Gastrocnemius medialis (tissue), 4 donors: ENCODE data around the gene PPARGC1A. TPM values are rescaled to one million over a fixed set of nuclear protein-coding genes. Genes with fewer than 3 reads are reported as not detected.

Experiments used
- ATAC-seq, 2 donors: fragments of 150-250 bp; one replicate each; pipeline ENCODE4 v1.9.1; 2016
- DNase-seq, 2 donors: peaks; one replicate each; pipeline ENCODE4 v3.0.0-alpha.2; 2019
- H3K27ac ChIP-seq, 4 donors: fragments of 200-600 bp; sonication (generic); 1 replicate in 1 of 4; 2 replicates in 3 of 4; pipeline ENCODE4 v1.5.1; 2016 to 2018; ENCODE audit warnings: mild to moderate bottlenecking in 2 of 4, moderate library complexity in 1 of 4
- H3K27me3 ChIP-seq, 3 donors: fragments of 200-600 bp; sonication (generic) in 2 of 3; 1 replicate in 1 of 3; 2 replicates in 2 of 3; pipeline versions ENCODE4 v1.5.1 to v1.6.0; 2016 to 2019; ENCODE audit warnings: mild to moderate bottlenecking in 1 of 3, moderate library complexity in 1 of 3
- H3K36me3 ChIP-seq, 2 donors: fragments of 200-600 bp; sonication (generic) in 1 of 2; one replicate each; pipeline ENCODE4 v1.5.1; 2017 to 2018
- H3K4me1 ChIP-seq, 2 donors: fragments of 200-600 bp; sonication (generic) in 1 of 2; one replicate each; pipeline ENCODE4 v1.5.1; 2016 to 2017; ENCODE audit warnings: mild to moderate bottlenecking in 2 of 2
- H3K4me3 ChIP-seq, 4 donors: fragments of 200-600 bp; sonication (generic) in 3 of 4; 1 replicate in 1 of 4; 2 replicates in 3 of 4; pipeline ENCODE4 v1.5.1; 2016 to 2019; ENCODE audit warnings: mild to moderate bottlenecking in 2 of 4
- H3K9me3 ChIP-seq, 3 donors: fragments of 200-600 bp; sonication (generic) in 2 of 3; 1 replicate in 1 of 3; 2 replicates in 2 of 3; pipeline ENCODE4 v1.5.1; 2016 to 2019
- CTCF ChIP-seq, 5 experiments: fragments of 450-650 bp in 3 of 5; fragments of 200-600 bp in 2 of 5; sonication (generic) in 2 of 5; IDR thresholded peaks in 4 of 5; conservative IDR thresholded peaks in 1 of 5; 1 replicate in 4 of 5; 2 replicates in 1 of 5; pipeline ENCODE4 v1.5.1; 2016 to 2019; ENCODE audit warnings: antibody characterized with exemption in 5 of 5, mild to moderate bottlenecking in 3 of 5, moderate library complexity in 3 of 5
- POLR2A ChIP-seq, 2 donors: fragments of 450-650 bp; IDR thresholded peaks; one replicate each; pipeline ENCODE4 v1.6.1; 2017; ENCODE audit warnings: antibody characterized with exemption in 2 of 2, mild to moderate bottlenecking in 2 of 2, moderate library complexity in 2 of 2
- in situ Hi-C, 4 donors: fragments of 200-750 bp; cut with MboI; loops; one replicate each; pipeline versions ENCODE4 v1.15.0 to v1.8.0; 2017; ENCODE audit warnings: low sequenced_read_pairs in 4 of 4
- intact Hi-C: fragments of 100-400 bp; cut with DNase I; formaldehyde crosslinking; loops from one replicate; pipeline ENCODE4 v1.15.1; 2023; ENCODE audit warnings: low total_unique reads
- total RNA-seq, 4 donors: library from RNA; depleted of rRNA; stranded (reverse); fragments of >200 nt; gene quantifications; one replicate each; pipeline versions ENCODE4 v1.1.0 to v1.2.3, GENCODE V29; 2016

The PPARGC1A gene
- total RNA-seq, 4 donors from 2014 or later, result 30.6 to 68.9 (median 52.3) TPM

- in situ Hi-C loops (no loop called here), intact Hi-C loops (no loop called here)
- Histone ChIP-seq H3K27ac (peak overlapping the region; percentile 19 to 62 (median 52)), H3K27me3 (no peaks in the 10 kb centered on the region), H3K4me1 (peaks cover 73 to 80% of the 10 kb centered on the region in 2 donors), H3K4me3 (no peak overlapping the region), H3K36me3 (no peaks in the 10 kb centered on the region), H3K9me3 (no peaks in the 10 kb centered on the region)
- no peak for ATAC-seq
- TF ChIP-seq POLR2A (IDR thresholded peaks at IDR 0.05) (no peak), CTCF (IDR thresholded peaks at IDR 0.05 in 4 of 5, conservative IDR thresholded peaks at IDR 0.05 in 1 of 5) (peak in 2 of 5 experiments; percentile 16)
- no peak for DNase-seq
Observed at GRCh38 chr4:23857367-23857959, 32.4 kb downstream of the PPARGC1A start.

GRCh38 chr4:23856630-23857029, 33.2 kb downstream of the PPARGC1A start:
- no peak for DNase-seq

GRCh38 chr4:23855912-23856605, 33.8 kb downstream of the PPARGC1A start:
- Histone ChIP-seq H3K9me3 (no peaks in the 10 kb centered on the region), H3K4me3 (no peak overlapping the region), H3K36me3 (no peaks in the 10 kb centered on the region), H3K27me3 (no peaks in the 10 kb centered on the region), H3K4me1 (peaks cover 73 to 80% of the 10 kb centered on the region in 2 donors), H3K27ac (peak overlapping the region; percentile 57 to 71 (median 63))
- TF ChIP-seq POLR2A (IDR thresholded peaks at IDR 0.05) (no peak), CTCF (IDR thresholded peaks at IDR 0.05 in 4 of 5, conservative IDR thresholded peaks at IDR 0.05 in 1 of 5) (no peak)
- intact Hi-C loops (no loop called here), in situ Hi-C loops (no loop called here)
- DNase-seq, result no peak
- ATAC-seq, result no peak

More at GRCh38 chr4:23856630-23857029, 33.2 kb downstream of the PPARGC1A start:
- Histone ChIP-seq H3K4me1 (peaks cover 73 to 80% of the 10 kb centered on the region in 2 donors), H3K27me3 (no peaks in the 10 kb centered on the region), H3K27ac (peak overlapping the region; percentile 47 to 71 (median 63)), H3K4me3 (no peak overlapping the region), H3K36me3 (no peaks in the 10 kb centered on the region), H3K9me3 (no peaks in the 10 kb centered on the region)
- in situ Hi-C loops (no loop called here), intact Hi-C loops (no loop called here)
- TF ChIP-seq CTCF (IDR thresholded peaks at IDR 0.05 in 4 of 5, conservative IDR thresholded peaks at IDR 0.05 in 1 of 5) (no peak), POLR2A (IDR thresholded peaks at IDR 0.05) (no peak)
- no peak for ATAC-seq

GRCh38 chr4:23853986-23854660, 35.7 kb downstream of the PPARGC1A start:
- TF ChIP-seq CTCF (IDR thresholded peaks at IDR 0.05 in 4 of 5, conservative IDR thresholded peaks at IDR 0.05 in 1 of 5) (no peak), POLR2A (IDR thresholded peaks at IDR 0.05) (no peak)
- Histone ChIP-seq H3K4me3 (no peak overlapping the region), H3K27me3 (no peaks in the 10 kb centered on the region), H3K4me1 (peaks cover 76 to 82% of the 10 kb centered on the region in 2 donors), H3K36me3 (no peaks in the 10 kb centered on the region), H3K27ac (peak overlapping the region; percentile 57 to 71 (median 63)), H3K9me3 (no peaks in the 10 kb centered on the region)
- intact Hi-C loops (no loop called here), in situ Hi-C loops (no loop called here)
- no peak for DNase-seq
- no peak for ATAC-seq
